A549 (cell line): ENCODE data around the gene MMRN1.

Source experiments
- CHD2 ChIP-seq: fragments of 150-350 bp; IDR thresholded peaks from 2 replicates; pipeline ENCODE4 v1.6.1; 2014; ENCODE audit warnings: low read length; ENCODE audit not compliant: partially characterized antibody
- EHF ChIP-seq: fragments of 250-450 bp; sonication (Bioruptor Pico); IDR thresholded peaks from 2 replicates; pipeline ENCODE4 v1.5.0; 2020; ENCODE audit warnings: mild to moderate bottlenecking
- HOXB5 ChIP-seq: fragments of 250-450 bp; sonication (Bioruptor Pico); IDR thresholded peaks from 2 replicates; pipeline ENCODE4 v1.5.0; 2020; ENCODE audit warnings: mild to moderate bottlenecking, moderate library complexity
- JUN ChIP-seq, 2 experiments: fragments of >200 bp; sonication (Bioruptor Twin); formaldehyde crosslinking; IDR thresholded peaks; 2 replicates in 1 of 2; 3 replicates in 1 of 2; pipeline ENCODE4 v1.6.1; 2016 to 2017
- POLR2A ChIP-seq: IDR thresholded peaks from 2 replicates; pipeline ENCODE4 v1.6.1; 2012; ENCODE audit warnings: mild to moderate bottlenecking, low read length
- RAD21 ChIP-seq, 2 experiments: fragments of >200 bp in 1 of 2; sonication (Bioruptor Twin) in 1 of 2; formaldehyde crosslinking in 1 of 2; IDR thresholded peaks in 1 of 2; conservative IDR thresholded peaks in 1 of 2; 2 replicates in 1 of 2; 3 replicates in 1 of 2; pipeline ENCODE4 v1.6.1; 2012 to 2018; ENCODE audit warnings: inconsistent platforms in 1 of 2
- RCOR1 ChIP-seq: fragments of 150-350 bp; IDR thresholded peaks from 2 replicates; pipeline ENCODE4 v1.6.1; 2014; ENCODE audit warnings: antibody characterized with exemption, low read length, low read depth
- RFX5 ChIP-seq: fragments of 450-650 bp; IDR thresholded peaks from 2 replicates; pipeline ENCODE4 v1.7.1; 2014; ENCODE audit warnings: antibody characterized with exemption, mild to moderate bottlenecking, moderate library complexity
- SREBF2 ChIP-seq: fragments of 450-650 bp; IDR thresholded peaks from 2 replicates; pipeline ENCODE4 v1.6.1; 2014; ENCODE audit warnings: mild to moderate bottlenecking, moderate library complexity
- TF ChIP-seq, protein P1 (sequence below): fragments of >200 bp; sonication (Bioruptor Twin); formaldehyde crosslinking; IDR thresholded peaks from 3 replicates; pipeline ENCODE4 v1.5.1; 2016
- TF ChIP-seq, protein P2 (sequence below): IDR thresholded peaks from 2 replicates; pipeline ENCODE4 v1.6.1; 2012
- TF ChIP-seq, protein P3 (sequence below): IDR thresholded peaks from 2 replicates; pipeline ENCODE4 v1.6.1; 2012
- TF ChIP-seq, protein P4 (sequence below): fragments of 450-650 bp; IDR thresholded peaks from 2 replicates; pipeline ENCODE4 v1.6.1; 2014; ENCODE audit warnings: antibody characterized with exemption

DNA sequence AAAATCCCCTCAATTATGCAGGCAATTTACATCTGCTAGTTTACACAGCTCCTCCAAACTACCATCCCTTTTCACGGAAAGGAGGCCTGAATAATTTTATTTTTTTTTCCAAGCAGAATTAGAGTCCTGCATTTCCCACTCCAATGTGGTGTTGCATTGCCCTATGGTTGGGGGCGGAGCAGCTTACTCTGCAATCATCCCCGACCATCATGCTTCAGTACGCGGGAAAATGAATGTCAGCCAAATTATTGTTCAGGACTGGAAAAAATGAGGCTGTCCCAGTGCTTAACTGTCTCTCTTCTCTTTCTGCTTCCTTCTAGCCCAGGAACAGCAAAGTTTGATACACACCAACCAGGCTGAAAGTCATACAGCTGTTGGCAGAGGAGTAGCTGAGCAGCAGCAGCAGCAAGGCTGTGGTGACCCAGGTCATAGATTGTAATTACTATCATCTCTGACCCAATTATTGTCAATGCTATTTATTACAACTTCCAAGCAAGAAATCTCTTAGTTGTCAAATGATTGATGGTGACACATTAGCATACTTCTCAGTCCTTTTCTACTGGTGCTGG lies 28.3 kb downstream of the MMRN1 start:
- TF ChIP-seq, protein P1, sequence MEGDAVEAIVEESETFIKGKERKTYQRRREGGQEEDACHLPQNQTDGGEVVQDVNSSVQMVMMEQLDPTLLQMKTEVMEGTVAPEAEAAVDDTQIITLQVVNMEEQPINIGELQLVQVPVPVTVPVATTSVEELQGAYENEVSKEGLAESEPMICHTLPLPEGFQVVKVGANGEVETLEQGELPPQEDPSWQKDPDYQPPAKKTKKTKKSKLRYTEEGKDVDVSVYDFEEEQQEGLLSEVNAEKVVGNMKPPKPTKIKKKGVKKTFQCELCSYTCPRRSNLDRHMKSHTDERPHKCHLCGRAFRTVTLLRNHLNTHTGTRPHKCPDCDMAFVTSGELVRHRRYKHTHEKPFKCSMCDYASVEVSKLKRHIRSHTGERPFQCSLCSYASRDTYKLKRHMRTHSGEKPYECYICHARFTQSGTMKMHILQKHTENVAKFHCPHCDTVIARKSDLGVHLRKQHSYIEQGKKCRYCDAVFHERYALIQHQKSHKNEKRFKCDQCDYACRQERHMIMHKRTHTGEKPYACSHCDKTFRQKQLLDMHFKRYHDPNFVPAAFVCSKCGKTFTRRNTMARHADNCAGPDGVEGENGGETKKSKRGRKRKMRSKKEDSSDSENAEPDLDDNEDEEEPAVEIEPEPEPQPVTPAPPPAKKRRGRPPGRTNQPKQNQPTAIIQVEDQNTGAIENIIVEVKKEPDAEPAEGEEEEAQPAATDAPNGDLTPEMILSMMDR = no peak
- TF ChIP-seq, protein P2, sequence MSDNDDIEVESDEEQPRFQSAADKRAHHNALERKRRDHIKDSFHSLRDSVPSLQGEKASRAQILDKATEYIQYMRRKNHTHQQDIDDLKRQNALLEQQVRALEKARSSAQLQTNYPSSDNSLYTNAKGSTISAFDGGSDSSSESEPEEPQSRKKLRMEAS = no peak
- TF ChIP-seq POLR2A (no peak), HOXB5 (CRISPR knock-in tag) (no peak), JUN (IDR thresholded peaks at IDR 0.05) (no peak), RAD21 (conservative IDR thresholded peaks at IDR 0.05 in 1 of 2, IDR thresholded peaks at IDR 0.05 in 1 of 2) (no peak), EHF (CRISPR knock-in tag) (no peak), CHD2 (no peak), RCOR1 (no peak), SREBF2 (no peak), RFX5 (no peak)
- TF ChIP-seq, protein P3, sequence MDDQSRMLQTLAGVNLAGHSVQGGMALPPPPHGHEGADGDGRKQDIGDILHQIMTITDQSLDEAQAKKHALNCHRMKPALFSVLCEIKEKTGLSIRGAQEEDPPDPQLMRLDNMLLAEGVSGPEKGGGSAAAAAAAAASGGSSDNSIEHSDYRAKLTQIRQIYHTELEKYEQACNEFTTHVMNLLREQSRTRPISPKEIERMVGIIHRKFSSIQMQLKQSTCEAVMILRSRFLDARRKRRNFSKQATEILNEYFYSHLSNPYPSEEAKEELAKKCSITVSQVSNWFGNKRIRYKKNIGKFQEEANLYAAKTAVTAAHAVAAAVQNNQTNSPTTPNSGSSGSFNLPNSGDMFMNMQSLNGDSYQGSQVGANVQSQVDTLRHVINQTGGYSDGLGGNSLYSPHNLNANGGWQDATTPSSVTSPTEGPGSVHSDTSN = no peak
- TF ChIP-seq, protein P4, sequence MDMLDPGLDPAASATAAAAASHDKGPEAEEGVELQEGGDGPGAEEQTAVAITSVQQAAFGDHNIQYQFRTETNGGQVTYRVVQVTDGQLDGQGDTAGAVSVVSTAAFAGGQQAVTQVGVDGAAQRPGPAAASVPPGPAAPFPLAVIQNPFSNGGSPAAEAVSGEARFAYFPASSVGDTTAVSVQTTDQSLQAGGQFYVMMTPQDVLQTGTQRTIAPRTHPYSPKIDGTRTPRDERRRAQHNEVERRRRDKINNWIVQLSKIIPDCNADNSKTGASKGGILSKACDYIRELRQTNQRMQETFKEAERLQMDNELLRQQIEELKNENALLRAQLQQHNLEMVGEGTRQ = no peak
